GM19043 (cell line): Measurements from ENCODE around the gene SLC5A11.
"Not testable (repeated sequence)": the region's sequence is repeated elsewhere in the genome, so short reads cannot be mapped to it uniquely, and the experiment has no call there.

ENCODE experiments used
- ATAC-seq: cut with Tn5 transposase; IDR thresholded peaks from one replicate; pipeline ENCODE4 v1.9.1; 2021; ENCODE audit warnings: low read depth; ENCODE audit not compliant: unreplicated experiment

The SLC5A11 gene, protein sequence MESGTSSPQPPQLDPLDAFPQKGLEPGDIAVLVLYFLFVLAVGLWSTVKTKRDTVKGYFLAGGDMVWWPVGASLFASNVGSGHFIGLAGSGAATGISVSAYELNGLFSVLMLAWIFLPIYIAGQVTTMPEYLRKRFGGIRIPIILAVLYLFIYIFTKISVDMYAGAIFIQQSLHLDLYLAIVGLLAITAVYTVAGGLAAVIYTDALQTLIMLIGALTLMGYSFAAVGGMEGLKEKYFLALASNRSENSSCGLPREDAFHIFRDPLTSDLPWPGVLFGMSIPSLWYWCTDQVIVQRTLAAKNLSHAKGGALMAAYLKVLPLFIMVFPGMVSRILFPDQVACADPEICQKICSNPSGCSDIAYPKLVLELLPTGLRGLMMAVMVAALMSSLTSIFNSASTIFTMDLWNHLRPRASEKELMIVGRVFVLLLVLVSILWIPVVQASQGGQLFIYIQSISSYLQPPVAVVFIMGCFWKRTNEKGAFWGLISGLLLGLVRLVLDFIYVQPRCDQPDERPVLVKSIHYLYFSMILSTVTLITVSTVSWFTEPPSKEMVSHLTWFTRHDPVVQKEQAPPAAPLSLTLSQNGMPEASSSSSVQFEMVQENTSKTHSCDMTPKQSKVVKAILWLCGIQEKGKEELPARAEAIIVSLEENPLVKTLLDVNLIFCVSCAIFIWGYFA

DNA sequence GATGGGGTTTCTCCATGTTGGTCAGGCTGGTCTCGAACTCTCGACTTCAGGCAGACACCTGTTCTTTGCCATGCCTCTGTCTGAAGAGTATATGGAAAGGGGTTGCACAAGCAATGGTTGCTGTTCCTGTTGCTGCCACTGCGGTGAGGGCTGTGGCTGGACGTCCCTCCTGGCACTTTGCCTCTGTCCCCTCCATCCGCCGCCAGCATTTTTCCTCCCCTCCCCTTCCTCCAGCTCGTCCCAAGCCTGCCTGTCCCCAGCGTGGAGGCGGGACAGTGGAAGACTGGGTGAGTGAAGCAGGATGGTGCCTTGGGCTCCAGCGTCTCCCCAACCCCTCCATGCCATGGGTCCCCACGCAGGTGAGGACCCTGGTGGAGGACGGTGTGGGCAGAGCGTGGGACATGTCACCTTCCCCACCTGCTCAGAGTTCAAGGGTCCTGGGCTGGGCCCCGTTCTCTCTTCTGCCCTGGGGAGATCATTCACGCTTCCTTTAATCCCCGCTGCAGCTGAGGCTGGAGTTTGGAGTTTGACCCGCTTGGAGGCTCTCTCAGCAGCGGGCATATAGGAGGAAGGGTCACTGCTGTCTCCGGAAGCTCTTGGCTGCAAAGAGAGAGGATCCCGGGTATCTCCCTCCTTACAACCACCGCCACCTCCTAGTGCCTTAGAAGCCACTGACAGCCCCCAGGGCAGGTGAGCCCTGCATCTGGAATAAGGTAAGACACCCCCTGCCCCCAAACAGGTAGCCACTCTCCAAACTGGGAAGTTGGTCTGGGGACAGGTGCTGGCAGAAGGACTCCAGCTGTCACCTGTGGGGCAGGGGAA lies at the start of gene SLC5A11:
SLC5A11 (plus strand) TSS at position 238 of the 822 bp plus-strand sequence. CDS start 12,681 bp downstream, outside the sequence.
- no peak for ATAC-seq

DNA sequence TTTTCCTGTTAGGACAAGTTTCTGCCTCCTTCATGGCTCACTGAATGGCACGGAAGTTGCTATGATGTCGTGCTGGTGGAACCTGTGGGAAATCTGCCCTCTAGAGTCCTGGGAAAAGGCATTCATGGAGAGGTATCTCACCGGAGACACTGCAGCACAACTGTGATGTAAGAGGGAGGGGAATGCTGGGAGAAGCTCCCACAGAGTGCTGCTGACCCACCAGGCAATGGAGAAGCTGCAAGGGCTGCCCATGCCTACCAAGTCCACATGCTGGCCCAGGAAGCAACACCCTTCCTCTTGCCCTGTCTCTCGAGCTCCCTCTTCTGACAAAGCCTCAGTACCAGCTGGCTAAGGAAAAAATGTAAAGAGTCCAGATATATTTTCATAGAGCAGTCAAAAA lies 45.2 kb upstream of the SLC5A11 start:
- ATAC-seq: no peak

DNA sequence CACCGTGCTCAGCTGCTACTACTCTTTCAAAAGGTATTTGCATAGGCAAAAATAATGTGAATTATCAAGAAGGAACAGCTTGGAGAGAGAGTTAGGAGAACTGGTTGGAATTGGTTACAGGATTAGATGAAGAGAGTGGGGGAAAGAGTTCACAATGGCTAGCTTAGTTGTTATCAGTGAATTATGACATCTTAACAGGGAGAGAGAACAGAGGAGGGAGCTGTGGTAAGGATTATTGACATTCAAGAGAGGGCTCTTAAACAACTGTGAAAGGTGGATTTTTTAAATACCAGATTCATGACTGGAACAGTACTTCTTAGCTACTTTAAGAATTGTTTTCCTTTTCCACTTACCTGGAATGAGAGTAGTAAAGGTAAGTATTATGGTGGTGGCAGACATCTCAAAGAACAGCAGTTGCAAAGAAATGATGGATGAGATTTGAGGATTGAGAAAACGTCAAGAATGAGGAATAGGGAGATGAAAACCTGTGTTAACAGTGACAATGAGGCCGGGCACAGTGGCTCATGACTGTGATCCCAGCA lies 43.9 kb upstream of the SLC5A11 start:
- no peak for ATAC-seq

DNA sequence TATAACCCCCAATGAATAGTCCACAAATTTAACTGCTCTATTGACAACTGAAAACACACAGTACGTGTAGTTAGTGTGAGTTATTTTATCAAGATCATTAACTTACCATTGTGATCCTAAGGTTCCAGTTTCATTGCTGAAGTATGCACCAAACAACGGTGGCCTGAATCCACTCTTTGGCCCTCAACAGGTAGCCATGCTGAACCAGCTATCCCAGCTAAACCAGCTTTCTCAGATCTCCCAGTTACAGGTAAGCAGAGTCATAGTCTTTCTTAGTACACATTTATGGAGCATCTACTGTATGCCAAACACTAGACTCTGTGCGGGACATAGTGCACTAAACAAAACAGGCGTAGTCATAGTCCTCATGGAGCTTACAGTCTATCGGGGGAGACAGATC lies 40.3 kb upstream of the SLC5A11 start:
- no peak for ATAC-seq

DNA sequence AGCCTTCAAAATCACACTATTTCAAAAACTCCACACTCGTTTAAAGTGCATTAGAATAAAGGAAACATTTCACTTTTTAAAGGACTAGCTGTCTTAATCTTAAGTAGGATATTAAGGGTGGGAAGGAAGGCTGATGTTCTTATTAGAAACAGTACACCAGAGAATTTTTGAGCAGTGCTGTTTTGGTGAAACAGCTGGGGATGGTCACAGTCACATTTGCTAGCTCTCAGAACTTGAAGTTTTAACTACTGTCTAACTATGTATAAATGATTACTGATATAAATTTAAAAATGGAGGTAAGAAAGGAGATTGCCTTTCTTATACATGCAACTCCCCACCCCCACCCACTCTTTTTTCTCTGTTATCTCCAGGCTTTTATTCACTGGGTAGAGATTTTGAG lies 38.5 kb upstream of the SLC5A11 start:
- no peak for ATAC-seq

DNA sequence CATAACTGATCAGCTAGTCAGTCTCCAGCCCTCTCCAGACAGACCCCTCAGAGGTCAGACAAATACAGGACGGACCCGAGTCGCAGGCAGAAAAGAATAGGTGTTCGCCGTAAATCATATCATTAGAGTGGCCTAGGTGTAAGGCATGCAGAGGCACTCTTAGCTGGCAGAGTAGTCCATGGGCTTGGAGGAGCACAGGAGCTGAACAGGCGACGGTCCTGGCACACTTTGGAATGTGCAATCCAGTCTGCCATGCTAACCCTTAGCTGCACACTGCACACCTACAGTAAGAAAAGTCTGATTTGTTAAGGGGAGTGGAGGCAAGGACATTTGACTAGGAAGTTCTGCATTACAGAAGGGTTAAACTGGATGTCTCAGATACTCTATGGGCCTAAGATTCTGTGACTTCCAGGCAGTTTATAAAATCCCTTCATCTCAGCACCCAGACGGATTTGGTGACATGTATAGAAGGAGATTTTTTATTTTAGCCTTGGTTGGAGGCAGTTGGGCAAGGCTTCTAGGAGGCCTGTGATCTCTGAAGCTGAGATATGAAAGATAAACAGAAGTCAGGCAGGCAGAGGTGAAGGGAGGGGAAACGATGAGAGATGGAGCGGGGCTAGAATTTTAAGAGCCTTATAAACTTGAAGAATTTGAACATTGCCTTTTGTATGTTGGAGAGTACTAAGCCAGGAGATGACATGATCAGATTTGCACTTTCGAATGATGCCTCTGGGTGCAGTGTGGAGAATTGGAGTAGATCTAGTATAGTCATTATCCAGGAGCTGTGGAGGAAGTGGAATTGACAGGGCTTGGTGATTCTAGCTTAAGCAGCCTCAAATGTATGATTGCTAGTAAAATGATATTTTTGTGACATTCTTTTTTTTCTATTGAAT lies 34.6 kb upstream of the SLC5A11 start:
- ATAC-seq: no peak

DNA sequence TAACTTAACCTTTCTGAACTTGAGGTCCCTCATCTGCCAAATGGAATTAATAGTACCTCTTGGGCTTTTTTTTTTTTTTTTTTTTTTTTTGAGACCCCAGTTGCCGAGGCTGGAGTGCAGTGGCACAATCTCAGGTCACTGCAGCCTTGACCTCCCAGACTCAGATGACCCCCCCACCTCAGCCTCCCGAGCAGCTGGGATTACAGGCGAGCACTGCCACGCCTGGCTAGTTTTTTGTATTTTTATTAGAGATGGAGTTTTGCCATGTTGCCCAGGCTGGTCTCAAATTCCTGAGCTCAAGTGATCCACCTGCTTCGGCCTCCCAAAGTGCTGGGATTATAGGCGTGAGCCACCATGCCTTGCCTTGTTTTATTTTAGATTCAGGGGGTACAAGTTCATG lies 33.0 kb upstream of the SLC5A11 start:
- not testable (repeated sequence) for ATAC-seq

DNA sequence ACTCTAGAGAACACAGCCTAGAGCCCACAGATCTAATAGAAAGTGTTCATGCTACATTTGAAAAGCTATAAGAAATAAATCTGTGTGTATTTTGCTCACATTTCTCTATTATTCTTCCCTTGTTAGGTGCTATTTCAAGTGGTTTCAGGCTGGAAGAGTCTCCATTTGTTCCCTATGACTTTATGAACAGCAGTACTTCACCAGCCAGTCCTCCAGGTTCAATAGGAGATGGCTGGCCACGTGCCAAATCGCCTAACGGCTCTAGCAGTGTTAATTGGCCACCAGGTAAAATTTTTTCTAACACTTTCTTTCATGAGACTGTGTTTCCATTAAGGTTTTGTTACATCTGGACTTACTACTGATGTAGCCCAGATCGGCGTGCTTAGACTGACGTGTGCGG lies 30.7 kb upstream of the SLC5A11 start:
- no peak for ATAC-seq

DNA sequence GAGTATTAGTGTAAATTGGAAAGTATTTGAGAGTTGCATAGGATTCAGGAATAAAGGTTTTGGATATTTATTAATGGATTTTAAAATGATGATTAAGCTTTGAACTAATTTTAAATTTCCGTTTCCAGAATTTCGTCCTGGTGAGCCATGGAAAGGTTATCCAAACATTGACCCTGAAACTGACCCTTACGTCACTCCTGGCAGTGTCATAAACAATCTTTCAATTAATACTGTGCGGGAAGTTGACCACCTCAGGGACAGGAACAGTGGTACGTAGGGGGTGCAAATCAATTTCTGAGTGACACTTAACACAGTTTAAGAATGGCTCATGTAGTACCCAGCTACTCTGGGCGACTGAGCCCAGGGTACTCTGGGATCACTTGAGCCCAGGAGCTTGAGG lies 29.1 kb upstream of the SLC5A11 start:
- no peak for ATAC-seq

DNA sequence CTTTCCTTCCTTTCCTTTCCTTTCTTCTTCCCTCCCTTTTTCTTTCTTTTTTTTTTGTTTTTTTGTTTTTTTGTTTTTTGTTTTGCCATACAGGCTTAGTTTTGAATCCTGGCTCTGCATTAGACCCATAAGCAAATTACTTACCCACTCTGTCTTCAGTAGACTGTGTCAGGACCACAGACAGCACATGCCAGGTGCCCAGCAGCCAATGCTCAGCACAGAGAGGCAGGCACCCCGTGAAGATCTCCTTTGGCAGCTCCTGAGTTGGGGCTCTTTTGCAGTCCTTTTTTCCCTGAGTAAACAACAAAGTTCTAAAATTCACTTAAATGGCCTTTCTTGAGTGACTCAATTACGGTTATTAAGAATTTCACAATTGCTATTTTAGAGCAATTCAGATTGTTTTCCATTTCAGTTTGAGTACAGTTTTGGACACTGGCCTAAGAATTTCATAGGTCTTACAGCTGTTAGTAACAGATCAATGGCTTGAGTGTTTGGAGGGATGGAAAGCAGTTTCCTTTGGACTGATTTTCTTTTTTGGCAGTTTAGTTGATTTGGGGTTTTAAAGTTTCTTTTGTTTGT lies 26.2 kb upstream of the SLC5A11 start:
- ATAC-seq: no peak

DNA sequence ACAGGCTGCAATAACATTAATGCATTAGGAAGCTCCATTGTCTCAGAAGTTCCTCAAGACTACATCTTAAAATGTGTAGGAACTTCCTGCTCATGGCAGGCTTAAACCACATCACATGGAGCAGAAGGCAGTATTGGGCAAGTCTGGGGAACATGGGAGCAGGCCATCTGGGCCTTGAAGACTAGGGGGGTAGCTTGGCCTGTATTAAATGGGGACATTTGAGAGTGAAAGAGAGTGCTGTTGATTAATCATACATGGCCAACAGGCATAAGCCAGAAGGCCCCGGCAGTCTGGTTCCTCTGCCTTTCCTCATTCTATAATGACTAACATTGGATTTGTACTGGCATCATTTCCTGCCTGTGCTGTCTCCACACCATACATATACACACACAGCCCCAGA lies 25.2 kb upstream of the SLC5A11 start:
- no peak for ATAC-seq

DNA sequence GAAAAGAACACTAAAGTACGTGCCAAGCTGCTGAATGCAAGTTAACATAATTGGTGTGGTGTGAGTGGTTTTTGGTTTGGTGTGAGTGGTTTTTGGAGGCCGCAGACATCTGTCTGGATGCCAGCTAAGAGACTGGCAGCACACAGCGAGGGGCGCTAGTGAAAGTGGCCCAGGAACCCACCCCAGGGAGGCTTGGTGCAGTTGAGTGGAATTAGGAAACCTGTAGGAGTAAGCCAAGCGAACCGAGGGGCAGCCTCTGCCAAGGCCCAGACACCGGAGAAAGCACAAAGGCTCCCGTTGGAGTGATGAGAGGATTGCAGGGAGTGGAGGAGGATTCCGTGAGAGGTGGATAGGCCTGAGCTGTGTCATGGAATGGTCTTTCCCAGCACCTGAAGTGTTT lies 24.6 kb upstream of the SLC5A11 start:
- ATAC-seq: no peak

DNA sequence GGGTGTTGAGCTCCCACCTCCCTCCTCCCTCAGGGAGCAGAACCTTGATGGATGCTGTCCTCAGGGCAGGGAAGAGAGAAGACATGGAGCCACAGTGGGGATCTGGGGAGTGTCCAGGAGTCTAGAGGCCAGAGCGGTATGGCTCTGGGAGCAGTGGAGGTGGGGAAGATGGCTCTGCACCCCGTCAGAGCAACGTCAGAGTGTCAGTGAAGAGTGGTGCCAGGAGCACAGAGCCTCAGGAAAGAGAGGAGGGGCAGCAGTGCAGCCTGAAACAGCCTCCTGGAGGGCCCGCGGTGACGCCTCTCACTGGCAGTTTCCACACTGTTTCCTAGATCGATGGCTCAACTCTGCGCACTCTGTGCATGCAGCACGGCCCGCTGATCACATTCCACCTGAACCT lies 23.2 kb upstream of the SLC5A11 start:
- no peak for ATAC-seq

DNA sequence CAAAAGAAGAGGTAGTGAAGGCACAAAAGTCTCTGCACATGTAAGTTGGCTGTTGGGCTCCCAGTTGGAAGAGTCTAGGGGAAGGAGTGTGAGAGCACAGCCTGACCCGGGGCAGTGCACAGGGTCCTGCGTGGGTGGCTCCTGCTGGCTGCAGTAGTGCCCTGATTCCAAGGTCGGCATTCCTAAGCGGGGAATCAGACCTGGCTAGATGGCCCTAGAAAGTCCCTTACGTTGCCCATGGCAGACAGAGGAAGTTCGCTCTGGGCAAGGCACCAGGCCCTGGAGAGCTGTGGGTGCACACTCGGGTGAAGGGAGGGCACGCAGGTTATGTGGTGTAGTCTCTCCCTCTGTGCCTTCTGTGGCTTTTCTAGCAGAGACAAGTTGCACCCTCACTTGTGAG lies 22.8 kb upstream of the SLC5A11 start:
- ATAC-seq: no peak

DNA sequence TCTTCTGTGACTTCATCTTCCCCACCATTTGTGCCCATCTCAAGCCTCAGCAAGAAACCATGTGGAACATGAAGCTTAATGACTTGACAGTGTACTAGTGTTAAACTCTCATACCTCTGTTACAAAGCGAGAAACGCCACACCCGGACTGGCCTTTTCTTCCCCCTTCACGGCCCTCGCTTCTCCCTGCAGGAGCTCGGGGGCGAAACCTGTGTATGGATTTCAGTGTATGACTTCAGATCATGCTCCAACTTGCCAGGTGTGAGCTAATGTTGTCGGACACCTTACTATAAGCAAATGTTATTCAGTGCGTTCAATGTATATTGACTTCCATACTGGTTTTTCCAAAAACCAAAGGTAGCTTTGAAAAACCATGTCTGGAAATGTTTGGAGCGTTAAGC lies 20.1 kb upstream of the SLC5A11 start:
- ATAC-seq: no peak

DNA sequence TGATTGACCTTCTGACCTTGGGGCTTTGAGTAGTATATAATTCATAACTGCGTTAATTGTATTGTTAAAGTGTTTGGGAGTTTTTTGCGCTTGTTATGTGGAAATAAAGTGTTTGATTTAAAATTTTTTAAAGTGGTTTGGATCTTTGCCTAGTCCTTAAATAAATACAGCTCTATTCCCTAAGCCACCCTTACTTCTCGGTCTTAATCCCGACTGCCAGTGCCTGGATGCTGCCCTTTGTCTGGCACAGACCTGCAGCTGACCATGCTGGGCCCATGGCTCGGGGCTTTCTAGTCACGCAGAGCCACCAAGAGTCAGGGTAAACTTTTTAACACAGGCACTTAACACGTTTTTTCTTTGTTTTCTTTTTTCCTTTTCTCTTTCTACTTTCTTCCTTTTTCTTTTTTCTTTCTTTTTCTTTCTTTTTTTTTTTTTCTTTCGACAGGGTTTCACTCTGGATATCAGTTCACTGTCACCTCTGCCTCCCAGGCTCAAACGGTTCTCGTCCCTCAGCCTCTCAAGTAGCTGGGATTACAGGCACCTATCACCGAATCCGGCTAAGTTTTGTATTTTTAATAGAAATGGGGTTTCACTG lies 19.6 kb upstream of the SLC5A11 start:
- no peak for ATAC-seq

DNA sequence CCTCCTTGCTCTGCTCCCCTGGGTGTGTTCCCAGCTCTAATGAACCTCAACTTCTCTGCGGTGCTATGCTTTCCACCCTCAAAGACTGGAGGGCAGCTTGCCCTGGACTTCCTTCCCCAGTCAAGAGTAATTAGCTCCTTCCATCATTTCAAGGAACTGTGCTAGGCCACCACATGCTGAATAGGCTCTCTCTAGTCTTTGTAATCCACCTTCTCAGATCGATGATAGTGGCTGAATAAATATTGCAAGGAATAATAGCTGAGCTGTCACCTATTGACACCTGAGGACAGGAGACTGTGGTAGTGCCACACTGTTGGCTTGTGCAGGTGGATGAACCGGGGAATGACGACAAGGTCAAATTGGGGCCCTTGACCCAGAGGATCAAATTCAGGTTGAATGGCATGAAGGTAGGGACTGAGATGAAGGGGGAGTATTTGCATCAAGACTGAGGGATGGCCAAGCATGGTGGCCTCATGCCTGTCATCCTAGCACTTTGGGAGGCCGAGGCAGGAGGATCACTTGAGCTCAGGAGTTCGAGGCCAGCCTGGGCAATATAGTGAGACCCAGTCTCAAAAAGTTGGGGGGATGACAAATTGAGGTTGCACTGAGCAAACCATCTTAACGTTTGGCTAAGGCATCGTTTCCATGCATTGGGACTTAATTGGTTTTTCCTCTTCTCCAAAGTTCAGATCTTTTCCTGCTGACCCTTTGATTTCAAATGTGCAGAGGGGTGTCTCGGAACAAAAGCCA lies 18.8 kb upstream of the SLC5A11 start:
- ATAC-seq: no peak

DNA sequence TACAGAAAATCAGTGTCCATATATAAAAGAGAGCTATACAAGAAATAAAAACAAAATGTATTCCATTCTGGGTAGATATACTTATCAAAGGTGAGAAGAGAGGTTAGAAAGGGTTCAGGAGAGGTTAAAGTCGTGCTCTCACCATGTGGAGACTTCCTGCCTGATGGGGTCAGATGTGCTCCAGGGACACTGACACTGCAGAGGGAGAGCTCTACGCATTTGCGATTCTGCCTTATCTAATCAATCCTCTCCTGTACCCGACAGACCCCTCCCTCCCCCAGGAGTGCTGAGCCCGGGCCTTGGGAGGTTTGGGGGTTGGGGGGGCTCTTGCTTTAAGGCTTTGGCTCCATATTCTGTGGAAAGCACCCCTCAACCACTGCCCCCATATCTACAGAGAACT lies 16.6 kb upstream of the SLC5A11 start:
- no peak for ATAC-seq

DNA sequence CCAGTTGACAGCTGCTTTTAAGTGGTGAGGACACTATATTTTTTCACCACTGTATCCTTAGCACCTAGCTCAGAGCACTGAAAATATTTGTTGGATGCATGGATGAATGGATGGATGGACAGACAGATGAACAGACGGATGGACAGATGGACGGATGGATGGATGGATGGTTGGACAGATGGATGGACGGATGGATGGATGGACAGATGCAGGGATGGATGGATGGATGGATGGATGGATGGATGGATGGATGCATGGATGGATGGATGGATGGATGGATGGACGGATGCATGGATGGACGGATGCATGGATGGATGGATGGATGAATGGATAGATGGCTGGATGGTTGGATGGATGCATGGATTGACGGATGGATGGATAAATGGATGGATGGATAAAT lies 12.4 kb upstream of the SLC5A11 start:
- ATAC-seq: no peak
